ENCODE data around the gene MYL12A. TPM values are rescaled to one million over a fixed set of nuclear protein-coding genes. Genes with fewer than 3 reads are reported as not detected.
A peak's percentile ranks its signal among the peaks of the same experiment; 100 is the strongest.

The MYL12A gene
- total and polyA plus RNA-seq, 2 of the 13 experiments (the other 11 are each of a cell fraction or from before 2014, with no cell fraction given), result 261 to 277 TPM

DNA sequence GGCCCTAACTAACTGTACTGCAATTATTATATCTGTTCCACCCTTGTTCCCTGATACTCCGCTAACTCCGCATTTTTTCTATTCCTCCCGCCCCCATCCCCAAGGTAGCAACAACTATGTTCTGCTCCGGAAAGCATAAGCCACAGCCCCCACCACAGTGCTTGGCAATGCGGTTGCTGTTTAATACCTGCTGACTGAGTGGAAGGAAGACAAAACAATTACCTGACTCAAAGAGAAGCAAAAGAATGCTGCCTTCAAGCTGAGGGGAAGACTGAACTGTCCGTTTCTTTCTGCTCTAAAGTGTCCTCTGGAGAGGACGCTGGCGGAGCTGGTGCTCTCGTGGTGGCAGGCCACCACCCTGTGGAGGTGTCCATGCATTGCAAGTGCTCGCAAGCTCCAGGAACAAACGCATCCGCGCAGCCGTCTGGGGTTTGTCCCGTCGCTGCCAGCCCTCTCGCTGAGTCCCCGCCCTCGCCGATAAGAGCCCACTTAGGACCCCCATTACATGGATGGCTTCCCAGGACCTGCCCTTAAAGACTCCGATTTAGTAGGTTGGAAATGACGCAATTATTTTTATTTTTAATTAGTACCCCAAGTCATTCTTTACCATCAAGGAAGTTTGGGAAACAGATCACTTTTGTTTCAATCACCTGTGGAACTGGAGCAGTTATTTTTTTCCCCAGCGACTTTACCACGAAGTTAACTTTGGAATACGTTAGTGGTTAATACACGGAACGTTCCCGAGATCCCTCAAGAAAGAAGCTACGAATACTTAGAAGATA, 1.6 kb upstream of the MYL12A start (continued):
- TF ChIP-seq, protein P1, sequence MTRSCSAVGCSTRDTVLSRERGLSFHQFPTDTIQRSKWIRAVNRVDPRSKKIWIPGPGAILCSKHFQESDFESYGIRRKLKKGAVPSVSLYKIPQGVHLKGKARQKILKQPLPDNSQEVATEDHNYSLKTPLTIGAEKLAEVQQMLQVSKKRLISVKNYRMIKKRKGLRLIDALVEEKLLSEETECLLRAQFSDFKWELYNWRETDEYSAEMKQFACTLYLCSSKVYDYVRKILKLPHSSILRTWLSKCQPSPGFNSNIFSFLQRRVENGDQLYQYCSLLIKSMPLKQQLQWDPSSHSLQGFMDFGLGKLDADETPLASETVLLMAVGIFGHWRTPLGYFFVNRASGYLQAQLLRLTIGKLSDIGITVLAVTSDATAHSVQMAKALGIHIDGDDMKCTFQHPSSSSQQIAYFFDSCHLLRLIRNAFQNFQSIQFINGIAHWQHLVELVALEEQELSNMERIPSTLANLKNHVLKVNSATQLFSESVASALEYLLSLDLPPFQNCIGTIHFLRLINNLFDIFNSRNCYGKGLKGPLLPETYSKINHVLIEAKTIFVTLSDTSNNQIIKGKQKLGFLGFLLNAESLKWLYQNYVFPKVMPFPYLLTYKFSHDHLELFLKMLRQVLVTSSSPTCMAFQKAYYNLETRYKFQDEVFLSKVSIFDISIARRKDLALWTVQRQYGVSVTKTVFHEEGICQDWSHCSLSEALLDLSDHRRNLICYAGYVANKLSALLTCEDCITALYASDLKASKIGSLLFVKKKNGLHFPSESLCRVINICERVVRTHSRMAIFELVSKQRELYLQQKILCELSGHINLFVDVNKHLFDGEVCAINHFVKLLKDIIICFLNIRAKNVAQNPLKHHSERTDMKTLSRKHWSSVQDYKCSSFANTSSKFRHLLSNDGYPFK (CRISPR knock-in tag; IDR thresholded peaks at IDR 0.05; ENCODE audit: borderline replicate concordance), result no peak
- TF ChIP-seq, protein P2, sequence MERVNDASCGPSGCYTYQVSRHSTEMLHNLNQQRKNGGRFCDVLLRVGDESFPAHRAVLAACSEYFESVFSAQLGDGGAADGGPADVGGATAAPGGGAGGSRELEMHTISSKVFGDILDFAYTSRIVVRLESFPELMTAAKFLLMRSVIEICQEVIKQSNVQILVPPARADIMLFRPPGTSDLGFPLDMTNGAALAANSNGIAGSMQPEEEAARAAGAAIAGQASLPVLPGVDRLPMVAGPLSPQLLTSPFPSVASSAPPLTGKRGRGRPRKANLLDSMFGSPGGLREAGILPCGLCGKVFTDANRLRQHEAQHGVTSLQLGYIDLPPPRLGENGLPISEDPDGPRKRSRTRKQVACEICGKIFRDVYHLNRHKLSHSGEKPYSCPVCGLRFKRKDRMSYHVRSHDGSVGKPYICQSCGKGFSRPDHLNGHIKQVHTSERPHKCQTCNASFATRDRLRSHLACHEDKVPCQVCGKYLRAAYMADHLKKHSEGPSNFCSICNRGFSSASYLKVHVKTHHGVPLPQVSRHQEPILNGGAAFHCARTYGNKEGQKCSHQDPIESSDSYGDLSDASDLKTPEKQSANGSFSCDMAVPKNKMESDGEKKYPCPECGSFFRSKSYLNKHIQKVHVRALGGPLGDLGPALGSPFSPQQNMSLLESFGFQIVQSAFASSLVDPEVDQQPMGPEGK (CRISPR knock-in tag; IDR thresholded peaks at IDR 0.05), result no peak; the same call in 1 of the 2 replicates
- TF ChIP-seq NPAS2 (CRISPR knock-in tag; IDR thresholded peaks at IDR 0.05; ENCODE audit: borderline replicate concordance) (no peak), MAFK (conservative IDR thresholded peaks at IDR 0.05 in 1 of 2, IDR thresholded peaks at IDR 0.05 in 1 of 2; ENCODE audit: low read length in 2 of 2) (no peak), IKZF1 (IDR thresholded peaks at IDR 0.05) (no peak), ZSCAN12 (CRISPR knock-in tag; IDR thresholded peaks at IDR 0.05) (no peak), DNMT3B (CRISPR knock-in tag; conservative IDR thresholded peaks at IDR 0.05) (0 out of 2 replicates have a peak, but pooled peaks have one; percentile 59), MAFF (IDR thresholded peaks at IDR 0.05; ENCODE audit: low read depth, low read length) (0 out of 2 replicates have a peak, but pooled peaks have one; percentile 7), ZNF484 (CRISPR knock-in tag; IDR thresholded peaks at IDR 0.05; ENCODE audit: borderline replicate concordance, low read depth) (no peak), DR1 (CRISPR knock-in tag; IDR thresholded peaks at IDR 0.05) (no peak), ZNF766 (CRISPR knock-in tag; IDR thresholded peaks at IDR 0.05; ENCODE audit: borderline replicate concordance) (0 out of 2 replicates have a peak, but pooled peaks have one; percentile 63)
- TF ChIP-seq, protein P3, sequence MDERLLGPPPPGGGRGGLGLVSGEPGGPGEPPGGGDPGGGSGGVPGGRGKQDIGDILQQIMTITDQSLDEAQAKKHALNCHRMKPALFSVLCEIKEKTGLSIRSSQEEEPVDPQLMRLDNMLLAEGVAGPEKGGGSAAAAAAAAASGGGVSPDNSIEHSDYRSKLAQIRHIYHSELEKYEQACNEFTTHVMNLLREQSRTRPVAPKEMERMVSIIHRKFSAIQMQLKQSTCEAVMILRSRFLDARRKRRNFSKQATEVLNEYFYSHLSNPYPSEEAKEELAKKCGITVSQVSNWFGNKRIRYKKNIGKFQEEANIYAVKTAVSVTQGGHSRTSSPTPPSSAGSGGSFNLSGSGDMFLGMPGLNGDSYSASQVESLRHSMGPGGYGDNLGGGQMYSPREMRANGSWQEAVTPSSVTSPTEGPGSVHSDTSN (CRISPR knock-in tag; IDR thresholded peaks at IDR 0.05), result no peak
- TF ChIP-seq, protein P4, sequence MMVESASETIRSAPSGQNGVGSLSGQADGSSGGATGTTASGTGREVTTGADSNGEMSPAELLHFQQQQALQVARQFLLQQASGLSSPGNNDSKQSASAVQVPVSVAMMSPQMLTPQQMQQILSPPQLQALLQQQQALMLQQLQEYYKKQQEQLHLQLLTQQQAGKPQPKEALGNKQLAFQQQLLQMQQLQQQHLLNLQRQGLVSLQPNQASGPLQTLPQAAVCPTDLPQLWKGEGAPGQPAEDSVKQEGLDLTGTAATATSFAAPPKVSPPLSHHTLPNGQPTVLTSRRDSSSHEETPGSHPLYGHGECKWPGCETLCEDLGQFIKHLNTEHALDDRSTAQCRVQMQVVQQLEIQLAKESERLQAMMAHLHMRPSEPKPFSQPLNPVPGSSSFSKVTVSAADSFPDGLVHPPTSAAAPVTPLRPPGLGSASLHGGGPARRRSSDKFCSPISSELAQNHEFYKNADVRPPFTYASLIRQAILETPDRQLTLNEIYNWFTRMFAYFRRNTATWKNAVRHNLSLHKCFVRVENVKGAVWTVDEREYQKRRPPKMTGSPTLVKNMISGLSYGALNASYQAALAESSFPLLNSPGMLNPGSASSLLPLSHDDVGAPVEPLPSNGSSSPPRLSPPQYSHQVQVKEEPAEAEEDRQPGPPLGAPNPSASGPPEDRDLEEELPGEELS (CRISPR knock-in tag; IDR thresholded peaks at IDR 0.05), result peak; percentile 34; the same call in 1 of the 2 replicates
- TF ChIP-seq, protein P5, sequence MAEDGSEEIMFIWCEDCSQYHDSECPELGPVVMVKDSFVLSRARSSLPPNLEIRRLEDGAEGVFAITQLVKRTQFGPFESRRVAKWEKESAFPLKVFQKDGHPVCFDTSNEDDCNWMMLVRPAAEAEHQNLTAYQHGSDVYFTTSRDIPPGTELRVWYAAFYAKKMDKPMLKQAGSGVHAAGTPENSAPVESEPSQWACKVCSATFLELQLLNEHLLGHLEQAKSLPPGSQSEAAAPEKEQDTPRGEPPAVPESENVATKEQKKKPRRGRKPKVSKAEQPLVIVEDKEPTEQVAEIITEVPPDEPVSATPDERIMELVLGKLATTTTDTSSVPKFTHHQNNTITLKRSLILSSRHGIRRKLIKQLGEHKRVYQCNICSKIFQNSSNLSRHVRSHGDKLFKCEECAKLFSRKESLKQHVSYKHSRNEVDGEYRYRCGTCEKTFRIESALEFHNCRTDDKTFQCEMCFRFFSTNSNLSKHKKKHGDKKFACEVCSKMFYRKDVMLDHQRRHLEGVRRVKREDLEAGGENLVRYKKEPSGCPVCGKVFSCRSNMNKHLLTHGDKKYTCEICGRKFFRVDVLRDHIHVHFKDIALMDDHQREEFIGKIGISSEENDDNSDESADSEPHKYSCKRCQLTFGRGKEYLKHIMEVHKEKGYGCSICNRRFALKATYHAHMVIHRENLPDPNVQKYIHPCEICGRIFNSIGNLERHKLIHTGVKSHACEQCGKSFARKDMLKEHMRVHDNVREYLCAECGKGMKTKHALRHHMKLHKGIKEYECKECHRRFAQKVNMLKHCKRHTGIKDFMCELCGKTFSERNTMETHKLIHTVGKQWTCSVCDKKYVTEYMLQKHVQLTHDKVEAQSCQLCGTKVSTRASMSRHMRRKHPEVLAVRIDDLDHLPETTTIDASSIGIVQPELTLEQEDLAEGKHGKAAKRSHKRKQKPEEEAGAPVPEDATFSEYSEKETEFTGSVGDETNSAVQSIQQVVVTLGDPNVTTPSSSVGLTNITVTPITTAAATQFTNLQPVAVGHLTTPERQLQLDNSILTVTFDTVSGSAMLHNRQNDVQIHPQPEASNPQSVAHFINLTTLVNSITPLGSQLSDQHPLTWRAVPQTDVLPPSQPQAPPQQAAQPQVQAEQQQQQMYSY (CRISPR knock-in tag; IDR thresholded peaks at IDR 0.05), result no peak
- TF ChIP-seq, protein P6, sequence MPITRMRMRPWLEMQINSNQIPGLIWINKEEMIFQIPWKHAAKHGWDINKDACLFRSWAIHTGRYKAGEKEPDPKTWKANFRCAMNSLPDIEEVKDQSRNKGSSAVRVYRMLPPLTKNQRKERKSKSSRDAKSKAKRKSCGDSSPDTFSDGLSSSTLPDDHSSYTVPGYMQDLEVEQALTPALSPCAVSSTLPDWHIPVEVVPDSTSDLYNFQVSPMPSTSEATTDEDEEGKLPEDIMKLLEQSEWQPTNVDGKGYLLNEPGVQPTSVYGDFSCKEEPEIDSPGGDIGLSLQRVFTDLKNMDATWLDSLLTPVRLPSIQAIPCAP (CRISPR knock-in tag; IDR thresholded peaks at IDR 0.05; ENCODE audit: low read depth), result no peak
